Posterior cingulate gyrus (tissue), 11 donors: Measurements from ENCODE around the gene CFAP70.
"Not testable (repeated sequence)": the region's sequence is repeated elsewhere in the genome, so short reads cannot be mapped to it uniquely, and the experiment has no call there.

ENCODE experiments used
- DNase-seq, 10 donors: peaks; one replicate each; pipeline versions ENCODE4 v3.0.0 to v3.0.0-alpha.2; 2020 to 2021; ENCODE audit warnings: mixed read lengths in 3 of 10
- intact Hi-C: fragments of 100-400 bp; cut with DNase I; formaldehyde crosslinking; loops from one replicate; pipeline ENCODE4 v1.15.1; 2023

Gene CFAP70

DNA sequence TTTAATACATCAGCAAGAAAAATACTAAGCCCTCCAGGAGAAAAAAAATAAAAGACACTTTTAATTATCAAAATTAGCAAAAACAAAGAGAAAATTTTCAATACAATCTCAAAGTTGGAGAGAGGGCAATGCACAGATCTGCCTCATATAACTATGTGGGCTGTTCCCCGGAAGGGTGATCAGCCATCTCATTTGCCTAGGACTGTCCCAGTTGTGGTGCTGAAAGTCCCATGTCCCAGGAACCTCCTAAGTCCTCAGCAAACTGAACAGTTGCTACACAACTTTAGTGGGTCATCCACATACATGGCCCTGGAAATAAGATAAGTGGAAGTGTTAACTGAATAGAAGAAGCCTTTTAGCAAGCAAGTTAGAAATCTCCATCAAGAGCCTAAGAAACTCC is 14.4 kb downstream of the CFAP70 start:
- intact Hi-C loops: no loop called here
- DNase-seq: no peak

- peak in 1 of 10 donors; percentile 16 for DNase-seq
- intact Hi-C loops: no loop called here
Observed at GRCh38 chr10:73340121-73340520, 18.5 kb downstream of the CFAP70 start.

- peak in 9 of 10 donors; percentile 19 to 91 (median 36) for DNase-seq
- intact Hi-C loops: no loop called here
Observed at GRCh38 chr10:73339436-73339835, 19.2 kb downstream of the CFAP70 start.

DNA sequence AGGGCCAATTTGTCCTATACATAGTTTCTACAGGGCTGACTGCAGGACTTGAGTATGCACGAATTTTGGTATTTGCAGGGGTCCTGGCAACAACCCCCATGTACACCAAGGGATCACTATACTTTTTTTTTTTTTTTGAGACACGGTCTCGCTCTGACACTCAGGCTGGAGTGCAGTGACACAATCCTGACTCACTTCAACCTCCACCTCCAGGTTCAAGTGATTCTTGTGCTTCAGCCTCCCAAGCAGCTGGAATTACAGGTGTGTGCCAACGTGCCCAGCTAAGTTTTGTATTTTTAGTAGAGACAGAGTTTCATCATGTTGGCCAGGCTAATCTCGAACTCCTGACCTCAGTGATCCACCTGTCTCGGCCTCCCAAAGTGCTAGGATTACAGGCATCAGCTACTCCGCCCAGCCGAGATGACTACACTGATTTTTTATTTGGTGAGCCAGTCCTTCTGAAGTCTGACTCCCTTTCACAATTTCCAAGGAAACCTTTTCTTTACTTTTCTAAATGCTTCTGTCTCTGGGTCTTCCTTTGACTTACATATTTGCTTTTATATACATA is 19.8 kb downstream of the CFAP70 start:
- intact Hi-C loops: no loop called here

GRCh38 chr10:73333202-73333601 is 25.5 kb downstream of the CFAP70 start:
- intact Hi-C loops: no loop called here

More for the DNA sequence above, 19.8 kb downstream of the CFAP70 start:
- no peak for DNase-seq

DNA sequence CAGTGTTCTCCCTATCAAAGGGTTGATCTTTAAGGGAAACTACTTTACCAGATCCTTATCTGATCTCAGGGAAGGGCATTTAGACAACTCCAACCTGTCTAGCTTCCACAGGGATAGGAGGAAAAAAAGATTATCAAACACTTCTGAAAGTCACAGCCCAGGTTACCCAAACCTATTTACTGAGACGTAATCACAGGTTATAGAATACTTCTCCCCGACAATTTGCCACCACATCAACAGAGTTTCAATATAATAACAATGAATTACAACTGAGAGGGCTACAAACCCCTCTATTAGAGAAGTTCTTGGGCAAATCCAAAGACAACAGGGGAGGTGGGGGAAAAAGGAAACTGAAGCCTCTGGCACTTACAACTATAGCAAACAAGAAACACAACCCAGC is 26.3 kb downstream of the CFAP70 start:
- intact Hi-C loops: no loop called here
- no peak for DNase-seq

More at GRCh38 chr10:73333202-73333601, 25.5 kb downstream of the CFAP70 start:
- no peak for DNase-seq

DNA sequence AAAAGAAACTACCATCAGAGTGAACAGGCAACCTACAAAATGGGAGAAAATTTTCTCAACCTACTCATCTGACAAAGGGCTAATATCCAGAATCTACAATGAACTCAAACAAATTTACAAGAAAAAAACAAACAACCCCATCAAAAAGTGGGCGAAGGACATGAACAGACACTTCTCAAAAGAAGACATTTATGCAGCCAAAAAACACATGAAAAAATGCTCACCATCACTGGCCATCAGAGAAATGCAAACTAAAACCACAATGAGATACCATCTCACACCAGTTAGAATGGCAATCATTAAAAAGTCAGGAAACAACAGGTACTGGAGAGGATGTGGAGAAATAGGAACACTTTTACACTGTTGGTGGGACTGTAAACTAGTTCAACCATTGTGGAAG is 30.1 kb downstream of the CFAP70 start:
- DNase-seq, intact Hi-C loops: not testable (repeated sequence)

GRCh38 chr10:73325290-73325689 is 33.4 kb downstream of the CFAP70 start:
- DNase-seq, intact Hi-C loops: not testable (repeated sequence)

GRCh38 chr10:73323582-73323981 is 35.1 kb downstream of the CFAP70 start:
- DNase-seq, intact Hi-C loops: not testable (repeated sequence)

DNA sequence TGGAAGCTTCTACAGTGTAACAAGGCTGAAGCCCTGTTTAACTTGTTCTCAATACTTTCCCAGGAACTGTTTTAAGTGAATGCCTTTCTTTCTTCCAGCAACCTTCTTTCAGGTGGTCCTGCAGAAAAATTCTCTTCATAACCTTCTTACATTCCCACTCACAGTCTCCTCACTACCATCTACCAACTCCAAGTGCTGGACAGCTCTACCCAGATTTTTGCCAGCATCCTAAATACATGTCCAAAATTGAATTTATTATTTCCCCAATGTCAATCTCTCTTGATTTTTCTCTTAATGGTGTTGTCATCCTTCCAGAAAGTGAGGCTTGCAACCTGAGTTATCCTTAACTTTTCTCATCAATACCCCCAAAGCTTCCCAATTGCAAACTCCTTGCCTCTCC is 48.2 kb downstream of the CFAP70 start:
- intact Hi-C loops: no loop called here
- DNase-seq: no peak

DNA sequence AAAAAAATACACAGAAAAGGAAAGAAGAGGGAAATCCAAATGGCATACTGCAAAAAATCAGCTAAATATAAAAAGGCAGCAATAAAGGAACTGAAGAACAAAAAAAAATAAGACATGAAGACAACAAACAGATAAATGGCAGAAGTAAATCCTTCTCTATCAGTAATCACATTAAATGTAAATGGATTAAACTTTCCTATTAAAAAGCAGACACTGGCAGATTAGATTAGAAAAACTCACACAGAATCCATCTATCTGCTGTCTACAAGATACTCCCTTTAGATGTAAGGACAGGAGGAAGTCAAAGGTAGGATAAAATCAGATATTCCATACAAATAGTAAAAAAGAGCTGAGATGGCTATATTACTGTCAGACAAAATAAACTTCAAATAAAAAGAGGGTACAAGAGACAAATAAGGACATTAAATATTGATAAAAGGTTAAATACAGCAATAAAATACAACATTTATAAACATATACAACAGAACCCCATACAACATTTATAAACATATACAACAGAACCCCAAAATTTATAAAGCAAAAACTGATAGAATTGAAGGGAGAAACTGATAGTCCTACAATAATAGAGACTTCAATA is 51.4 kb downstream of the CFAP70 start:
- intact Hi-C loops: no loop called here
- DNase-seq: no peak

GRCh38 chr10:73306171-73306708 is 52.4 kb downstream of the CFAP70 start:
- intact Hi-C loops: no loop called here
- DNase-seq: no peak

- intact Hi-C loops: no loop called here
- no peak for DNase-seq
Observed at GRCh38 chr10:73296946-73297345, 61.7 kb downstream of the CFAP70 start.

DNA sequence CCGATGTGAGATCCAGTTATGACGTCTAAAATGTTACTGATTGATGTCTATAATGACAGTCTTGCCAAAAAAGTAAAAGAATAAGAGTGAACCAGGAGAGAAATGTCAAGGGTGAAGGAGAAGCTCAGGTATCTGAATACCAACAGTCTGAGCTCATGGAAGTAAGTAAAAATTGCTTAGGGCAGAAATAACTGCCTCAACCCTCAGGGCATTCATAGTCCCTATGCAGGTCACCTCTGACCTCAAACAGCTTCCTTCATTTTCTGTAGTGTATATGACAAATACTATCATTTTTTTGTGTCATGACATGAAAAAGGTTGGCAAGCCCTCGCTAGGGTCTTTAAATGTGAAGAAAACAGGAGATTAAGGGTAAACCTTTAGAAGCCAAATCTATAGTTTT is 65.2 kb downstream of the CFAP70 start:
- DNase-seq: no peak
- intact Hi-C loops: no loop called here

- no peak for DNase-seq
- intact Hi-C loops: no loop called here
Observed at GRCh38 chr10:73289958-73290357, 68.7 kb downstream of the CFAP70 start.

DNA sequence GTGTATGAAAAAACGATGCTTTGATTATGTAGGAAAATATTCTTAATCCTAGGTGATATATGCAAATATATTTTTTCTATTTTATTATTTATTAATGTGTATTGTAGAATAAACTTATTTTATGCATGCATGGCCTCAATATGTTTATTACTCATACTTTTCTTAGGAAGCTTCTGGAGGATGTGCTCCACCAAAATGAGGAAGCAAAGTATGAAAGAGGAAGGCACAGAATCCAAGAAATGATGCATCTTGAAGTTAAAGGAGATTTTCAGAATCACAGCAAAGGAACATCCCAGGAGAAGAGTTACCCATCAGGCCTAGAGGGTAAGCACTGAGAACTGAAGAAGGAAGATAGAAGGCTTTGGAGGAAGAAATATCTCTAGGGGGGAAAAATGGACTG is 71.2 kb downstream of the CFAP70 start:
- no peak for DNase-seq
- intact Hi-C loops: no loop called here

DNA sequence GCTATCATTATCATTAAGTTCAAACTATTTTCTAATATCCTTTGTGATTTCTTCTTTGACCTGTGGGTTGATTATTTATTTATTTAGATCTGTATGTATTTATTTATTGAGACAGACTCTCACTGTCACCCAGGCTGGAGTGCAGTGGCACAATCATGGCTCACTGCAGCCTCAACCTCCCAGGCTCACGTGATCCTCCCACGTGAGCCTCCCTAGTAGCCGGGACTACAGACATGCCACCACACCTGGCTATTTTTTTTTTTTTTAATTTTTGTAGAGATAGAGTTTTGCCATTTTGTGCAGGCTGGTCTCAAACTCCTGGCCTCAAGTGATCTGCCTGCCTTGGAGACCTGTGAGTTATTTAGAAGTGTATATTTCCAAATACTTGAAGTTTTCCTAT is 77.6 kb downstream of the CFAP70 start:
- intact Hi-C loops: no loop called here
- no peak for DNase-seq

DNA sequence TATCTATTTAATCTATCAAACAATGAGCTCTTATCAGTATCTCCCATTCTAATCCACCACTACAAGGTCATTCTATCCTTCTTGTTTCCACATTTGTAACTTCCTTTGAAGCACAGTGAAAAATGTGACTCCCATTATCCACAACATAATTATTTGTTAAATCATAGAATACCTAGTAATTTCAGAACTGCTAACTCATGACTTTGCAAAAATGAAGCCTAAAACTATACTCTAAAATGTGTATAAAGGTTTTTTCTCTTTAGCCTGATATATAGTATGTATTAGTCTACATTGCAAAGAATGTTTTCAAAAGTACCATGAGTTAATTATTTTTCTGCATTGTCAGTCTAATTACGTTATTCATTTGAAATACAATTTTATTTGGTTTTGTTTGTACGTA is 94.2 kb downstream of the CFAP70 start:
- intact Hi-C loops: loop anchor here (5.0 to 10.0 kb wide), 2 partner anchors 90 to 378 kb away; partner anchors contain the start of genes CFAP70 and MYOZ1
- DNase-seq: no peak

DNA sequence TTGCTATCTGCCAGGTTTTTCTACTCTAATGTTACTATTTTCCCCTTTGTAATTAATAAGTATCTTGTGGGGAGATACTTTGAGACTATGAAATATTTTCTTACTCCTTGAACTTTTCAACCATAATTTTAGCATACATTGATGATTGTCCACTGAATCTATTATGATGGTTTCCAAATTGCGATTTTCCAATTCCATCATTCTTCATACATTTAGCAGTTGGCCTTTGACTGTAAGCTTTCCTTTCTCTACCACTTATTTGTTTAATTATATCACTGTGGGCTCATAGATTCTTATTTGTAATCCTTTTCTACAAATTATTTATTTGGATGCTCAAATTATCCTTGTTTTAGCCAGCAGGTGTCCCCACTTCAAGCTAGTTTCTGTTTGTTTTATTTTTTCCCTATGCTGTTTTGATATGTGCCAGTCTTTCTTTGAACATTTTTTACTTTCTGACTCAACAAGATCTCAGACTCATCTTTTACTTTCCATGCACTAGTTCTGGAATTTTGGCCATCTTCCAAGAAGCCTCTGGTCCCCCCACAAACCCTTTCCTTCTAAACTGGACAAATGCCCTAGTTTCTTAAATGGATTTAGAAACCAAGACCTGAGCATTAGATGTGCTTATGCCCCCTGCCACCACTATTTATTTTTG is 94.8 kb downstream of the CFAP70 start:
- DNase-seq: no peak
- intact Hi-C loops: loop anchor here (5.0 to 10.0 kb wide), 2 partner anchors 91 to 378 kb away; partner anchors contain the start of genes CFAP70 and MYOZ1

- DNase-seq: no peak
- intact Hi-C loops: loop anchor here (5.0 to 10.0 kb wide), 2 partner anchors 92 to 379 kb away; partner anchors contain the start of genes CFAP70 and MYOZ1
Observed at GRCh38 chr10:73262880-73263555, 95.6 kb downstream of the CFAP70 start.
